ENCODE results near the gene DLG5. TPM values are rescaled to one million over a fixed set of nuclear protein-coding genes. Genes with fewer than 3 reads are reported as not detected.

DLG5 gene
- total RNA-seq, 1 donor from 2014 or later, result 7.8 TPM

GRCh38 chr10:77863446-77863845 lies 63.1 kb downstream of the DLG5 start:
- no peaks in the 10 kb centered on the region for H3K9me3 Mint-ChIP-seq
- no peaks in the 10 kb centered on the region for H3K27me3 Mint-ChIP-seq (ENCODE audit: low read depth)
- no peaks in the 10 kb centered on the region for H3K36me3 Mint-ChIP-seq (ENCODE audit: low read depth)
- H3K27ac Mint-ChIP-seq, result no peak overlapping the region
- peaks cover 1% of the 10 kb centered on the region for H3K4me1 Mint-ChIP-seq (ENCODE audit: low read depth)
- intact Hi-C loops (cut with micrococcal nuclease), result no loop called here
- H3K4me3 Mint-ChIP-seq (ENCODE audit: low read depth), result no peak overlapping the region
- no peak for DNase-seq (ENCODE audit: low spot score)

- H3K9me3 Mint-ChIP-seq, result no peaks in the 10 kb centered on the region
- DNase-seq (ENCODE audit: low spot score), result no peak
- H3K36me3 Mint-ChIP-seq (ENCODE audit: low read depth), result no peaks in the 10 kb centered on the region
- intact Hi-C loops (cut with micrococcal nuclease), result no loop called here
- peaks cover 1% of the 10 kb centered on the region for H3K4me1 Mint-ChIP-seq (ENCODE audit: low read depth)
- H3K27me3 Mint-ChIP-seq (ENCODE audit: low read depth), result no peaks in the 10 kb centered on the region
- no peak overlapping the region for H3K4me3 Mint-ChIP-seq (ENCODE audit: low read depth)
- H3K27ac Mint-ChIP-seq, result no peak overlapping the region
These were observed 64.0 kb downstream of the DLG5 start for GRCh38 chr10:77862595-77862994.

GRCh38 chr10:77861366-77861765 lies 65.2 kb downstream of the DLG5 start:
- no peak for DNase-seq (ENCODE audit: low spot score)
- no peak overlapping the region for H3K27ac Mint-ChIP-seq
- intact Hi-C loops (cut with micrococcal nuclease), result no loop called here
- no peaks in the 10 kb centered on the region for H3K9me3 Mint-ChIP-seq
- no peaks in the 10 kb centered on the region for H3K36me3 Mint-ChIP-seq (ENCODE audit: low read depth)
- H3K4me3 Mint-ChIP-seq (ENCODE audit: low read depth), result no peak overlapping the region
- H3K27me3 Mint-ChIP-seq (ENCODE audit: low read depth), result no peaks in the 10 kb centered on the region
- no peaks in the 10 kb centered on the region for H3K4me1 Mint-ChIP-seq (ENCODE audit: low read depth)

- no peaks in the 10 kb centered on the region for H3K36me3 Mint-ChIP-seq (ENCODE audit: low read depth)
- intact Hi-C loops (cut with micrococcal nuclease), result no loop called here
- H3K4me3 Mint-ChIP-seq (ENCODE audit: low read depth), result no peak overlapping the region
- H3K27me3 Mint-ChIP-seq (ENCODE audit: low read depth), result no peaks in the 10 kb centered on the region
- no peaks in the 10 kb centered on the region for H3K4me1 Mint-ChIP-seq (ENCODE audit: low read depth)
- H3K9me3 Mint-ChIP-seq, result no peaks in the 10 kb centered on the region
- no peak overlapping the region for H3K27ac Mint-ChIP-seq
- no peak for DNase-seq (ENCODE audit: low spot score)
These were observed 66.7 kb downstream of the DLG5 start for GRCh38 chr10:77859865-77860282.

GRCh38 chr10:77859200-77859864 lies 67.2 kb downstream of the DLG5 start:
- Mint-ChIP-seq H3K27ac (no peak overlapping the region), H3K9me3 (no peaks in the 10 kb centered on the region), H3K36me3 (ENCODE audit: low read depth) (no peaks in the 10 kb centered on the region), H3K4me3 (ENCODE audit: low read depth) (no peak overlapping the region), H3K4me1 (ENCODE audit: low read depth) (no peaks in the 10 kb centered on the region), H3K27me3 (ENCODE audit: low read depth) (no peaks in the 10 kb centered on the region)
- intact Hi-C loops (cut with micrococcal nuclease), result no loop called here
- no peak for DNase-seq (ENCODE audit: low spot score)

GRCh38 chr10:77857272-77857671 lies 69.3 kb downstream of the DLG5 start:
- Mint-ChIP-seq H3K9me3 (no peaks in the 10 kb centered on the region), H3K27me3 (ENCODE audit: low read depth) (no peaks in the 10 kb centered on the region), H3K4me1 (ENCODE audit: low read depth) (no peaks in the 10 kb centered on the region), H3K27ac (no peak overlapping the region), H3K4me3 (ENCODE audit: low read depth) (no peak overlapping the region), H3K36me3 (ENCODE audit: low read depth) (no peaks in the 10 kb centered on the region)
- intact Hi-C loops (cut with micrococcal nuclease), result no loop called here
- no peak for DNase-seq (ENCODE audit: low spot score)

GRCh38 chr10:77856566-77856965 lies 70.0 kb downstream of the DLG5 start:
- H3K9me3 Mint-ChIP-seq, result no peaks in the 10 kb centered on the region
- no peak for DNase-seq (ENCODE audit: low spot score)
- intact Hi-C loops (cut with micrococcal nuclease), result no loop called here
- no peak overlapping the region for H3K4me3 Mint-ChIP-seq (ENCODE audit: low read depth)
- H3K4me1 Mint-ChIP-seq (ENCODE audit: low read depth), result no peaks in the 10 kb centered on the region
- no peaks in the 10 kb centered on the region for H3K27me3 Mint-ChIP-seq (ENCODE audit: low read depth)
- H3K36me3 Mint-ChIP-seq (ENCODE audit: low read depth), result no peaks in the 10 kb centered on the region
- H3K27ac Mint-ChIP-seq, result no peak overlapping the region

GRCh38 chr10:77855404-77856155 lies 71.0 kb downstream of the DLG5 start:
- H3K27me3 Mint-ChIP-seq (ENCODE audit: low read depth), result no peaks in the 10 kb centered on the region
- H3K4me3 Mint-ChIP-seq (ENCODE audit: low read depth), result no peak overlapping the region
- H3K4me1 Mint-ChIP-seq (ENCODE audit: low read depth), result no peaks in the 10 kb centered on the region
- no peaks in the 10 kb centered on the region for H3K36me3 Mint-ChIP-seq (ENCODE audit: low read depth)
- no peak for DNase-seq (ENCODE audit: low spot score)
- no peaks in the 10 kb centered on the region for H3K9me3 Mint-ChIP-seq
- intact Hi-C loops (cut with micrococcal nuclease), result no loop called here
- no peak overlapping the region for H3K27ac Mint-ChIP-seq

GRCh38 chr10:77854115-77854514 lies 72.4 kb downstream of the DLG5 start:
- H3K27ac Mint-ChIP-seq, result no peak overlapping the region
- no peaks in the 10 kb centered on the region for H3K9me3 Mint-ChIP-seq
- H3K27me3 Mint-ChIP-seq (ENCODE audit: low read depth), result no peaks in the 10 kb centered on the region
- H3K36me3 Mint-ChIP-seq (ENCODE audit: low read depth), result no peaks in the 10 kb centered on the region
- no peaks in the 10 kb centered on the region for H3K4me1 Mint-ChIP-seq (ENCODE audit: low read depth)
- intact Hi-C loops (cut with micrococcal nuclease), result no loop called here
- no peak overlapping the region for H3K4me3 Mint-ChIP-seq (ENCODE audit: low read depth)
- DNase-seq (ENCODE audit: low spot score), result no peak

- Mint-ChIP-seq H3K4me3 (ENCODE audit: low read depth) (no peak overlapping the region), H3K36me3 (ENCODE audit: low read depth) (no peaks in the 10 kb centered on the region), H3K27ac (no peak overlapping the region), H3K27me3 (ENCODE audit: low read depth) (no peaks in the 10 kb centered on the region), H3K4me1 (ENCODE audit: low read depth) (peaks cover 1% of the 10 kb centered on the region), H3K9me3 (no peaks in the 10 kb centered on the region)
- intact Hi-C loops (cut with micrococcal nuclease), result no loop called here
- DNase-seq (ENCODE audit: low spot score), result no peak
These were observed 73.3 kb downstream of the DLG5 start for GRCh38 chr10:77853256-77853655.

- peaks cover 4% of the 10 kb centered on the region for H3K4me1 Mint-ChIP-seq (ENCODE audit: low read depth)
- H3K4me3 Mint-ChIP-seq (ENCODE audit: low read depth), result no peak overlapping the region
- no peaks in the 10 kb centered on the region for H3K9me3 Mint-ChIP-seq
These were observed 75.8 kb downstream of the DLG5 start for GRCh38 chr10:77850620-77851231.

GRCh38 chr10:77849039-77849664 lies 77.4 kb downstream of the DLG5 start:
- Mint-ChIP-seq H3K27ac (no peak overlapping the region), H3K4me1 (ENCODE audit: low read depth) (peaks cover 6% of the 10 kb centered on the region), H3K4me3 (ENCODE audit: low read depth) (no peak overlapping the region), H3K9me3 (no peaks in the 10 kb centered on the region), H3K36me3 (ENCODE audit: low read depth) (no peaks in the 10 kb centered on the region), H3K27me3 (ENCODE audit: low read depth) (no peaks in the 10 kb centered on the region)
- intact Hi-C loops (cut with micrococcal nuclease), result loop anchor here (5.0 kb wide), 2 partner anchors 78 to 123 kb away; partner anchors contain the start of gene DLG5
- no peak for DNase-seq (ENCODE audit: low spot score)

More at GRCh38 chr10:77850620-77851231, 75.8 kb downstream of the DLG5 start:
- no peaks in the 10 kb centered on the region for H3K36me3 Mint-ChIP-seq (ENCODE audit: low read depth)
- intact Hi-C loops (cut with micrococcal nuclease), result no loop called here
- no peak overlapping the region for H3K27ac Mint-ChIP-seq
- no peaks in the 10 kb centered on the region for H3K27me3 Mint-ChIP-seq (ENCODE audit: low read depth)
- no peak for DNase-seq (ENCODE audit: low spot score)

Measured in activated T-helper 2 cell treated with anti-CD3 and anti-CD28 coated beads, Interferon-gamma antibody, Interleukin-2, Interleukin-4, amounts not matched to agents 10 μg/mL and 5 μg/mL and 100 μg/mL, durations not matched to agents 14 hours and 24 hours and 36 hours (primary cell).